Ovary (tissue), 9 donors: ENCODE measurements around the gene CLEC4E. TPM values are rescaled to one million over a fixed set of nuclear protein-coding genes. Genes with fewer than 3 reads are reported as not detected.

Source experiments
- DNase-seq, 5 donors: peaks; one replicate each; pipeline ENCODE4 v3.0.0-alpha.2; 2019 to 2020
- H3K27ac ChIP-seq, 2 donors: fragments of 200-600 bp; one replicate each; pipeline versions ENCODE4 v1.5.1 to v1.8.0; 2019 to 2022
- H3K27me3 ChIP-seq: fragments of 200-600 bp; one replicate; pipeline ENCODE4 v1.8.0; 2022
- H3K36me3 ChIP-seq: fragments of 200-600 bp; sonication (generic); one replicate; pipeline ENCODE4 v1.5.1; 2019
- H3K4me1 ChIP-seq: one replicate; pipeline ENCODE4 v1.8.1; 2013; ENCODE audit warnings: mild to moderate bottlenecking, moderate library complexity; ENCODE audit not compliant: insufficient read depth
- H3K4me3 ChIP-seq: fragments of 200-600 bp; sonication (generic); one replicate; pipeline ENCODE4 v1.5.1; 2017
- H3K9me3 ChIP-seq, 2 donors: fragments of 200-600 bp in 1 of 2; sonication (generic) in 1 of 2; one replicate each; pipeline versions ENCODE4 v1.5.1 to v1.8.1; 2013 to 2019; ENCODE audit warnings: mild to moderate bottlenecking in 1 of 2, moderate library complexity in 1 of 2
- CTCF ChIP-seq, 3 donors: fragments of 450-650 bp in 2 of 3; fragments of 200-600 bp in 1 of 3; IDR thresholded peaks; one replicate each; pipeline versions ENCODE4 v1.5.1 to v1.8.0; 2016 to 2022; ENCODE audit warnings: antibody characterized with exemption in 3 of 3, mild to moderate bottlenecking in 1 of 3
- EP300 ChIP-seq: sonication (generic); formaldehyde crosslinking; IDR thresholded peaks from one replicate; pipeline ENCODE4 v1.6.1; 2017; ENCODE audit warnings: antibody characterized with exemption
- POLR2A ChIP-seq: fragments of 450-650 bp; IDR thresholded peaks from one replicate; pipeline ENCODE4 v1.6.1; 2017; ENCODE audit warnings: antibody characterized with exemption, mild to moderate bottlenecking, moderate library complexity
- WGBS, 3 donors: extraction: QIAGEN DNeasy Blood & Tissue Kit in 1 of 3; methylation state at CpG; one replicate each; pipeline versions ENCODE4 v1.1.5 to v1.1.7; 2013 to 2017; 5-methylcytosine and 5-hydroxymethylcytosine counted together
- intact Hi-C, 4 donors: fragments of 100-400 bp; cut with DNase I; formaldehyde crosslinking; loops; one replicate each; pipeline versions ENCODE4 v1.11.0 to v1.15.1; 2022 to 2023
- polyA plus RNA-seq, 2 donors: library from polyadenylated mRNA; stranded (reverse); fragments of 200-250 nt in 1 of 2; fragments of 350-450 nt in 1 of 2; fragmentation: Illumina TruSeq in 1 of 2; extraction: RNeasy Lipid Tissue Mini Kit (QIAGEN cat#74804) in 1 of 2; gene quantifications; one replicate each; pipeline ENCODE4 v1.2.3, GENCODE V29; 2013 to 2014
- small RNA-seq: library from RNA; depleted of rRNA; stranded (forward); fragments of <200 nt; gene quantifications from one replicate; pipeline ENCODE3, GENCODE V24; 2016
- total RNA-seq, 7 donors: library from RNA; depleted of rRNA in 2 of 7; stranded (reverse); fragments of >200 nt in 2 of 7; fragmentation: NEBNext Ultra II Directional in 3 of 7; extraction: Animal tissue kit (Norgen Biotek cat#: 25700) in 3 of 7; gene quantifications; one replicate each; pipeline versions ENCODE4 v1.1.0 to v1.2.4, GENCODE V29; 2016 to 2023
- donor health status: DM: no; HTN: no; CAD: no; lungs with moderate emphysema.
- donor health status: DM: no; HTN: no; CAD: no.
- donor health status: Bipolar disorder and iron deficiency.
- donor health status: DM: yes; HTN: yes; CAD: no.
- donor health status: DM: no; HTN: no; CAD: no.
- donor health status: DM: yes; HTN: yes; CAD: no.

CLEC4E gene
- total and polyA plus RNA-seq, 9 donors = 0.35 to 2.8 (median 0.97) TPM; not detected in 1

- no peaks in the 10 kb centered on the region for H3K27me3 ChIP-seq
- H3K4me3 ChIP-seq = no peak overlapping the region
- WGBS, 3 donors = 75 to 86% (median 75%) methylated on average over 5 of the region's 5 CpGs
- no peaks in the 10 kb centered on the region for H3K9me3 ChIP-seq
- intact Hi-C loops = no loop called here
- DNase-seq = no peak
- TF ChIP-seq POLR2A = no peak
- TF ChIP-seq CTCF (IDR thresholded peaks at IDR 0.05) = no peak
- no peak for TF ChIP-seq EP300
- no peaks in the 10 kb centered on the region for H3K4me1 ChIP-seq
- no peak overlapping the region for H3K27ac ChIP-seq
- H3K36me3 ChIP-seq = no peaks in the 10 kb centered on the region
Measured at GRCh38 chr12:8491646-8492530, 48.8 kb downstream of the CLEC4E start.

Small RNA genes lying within 50 kb of the gene (small RNA-seq; reads per million reads assigned to genes)
- gene RNU6-275P = not detected

Other genes with a start within 250 kb of the CLEC4E start
- under 1 TPM in 1 of 7 donors, not detected in 6; 0.23 TPM for gene CLEC6A, start 84.9 kb downstream of the CLEC4E start, total RNA-seq
- not detected for gene CLEC6A, start 84.9 kb downstream of the CLEC4E start, polyA plus RNA-seq
- under 1 TPM in 2 of 7 donors, not detected in 5; 0.15 to 0.35 TPM for gene CLEC4D, start 27.4 kb downstream of the CLEC4E start, total RNA-seq
- under 1 TPM in 1 of 2 donors, not detected in 1; 0.05 TPM for gene CLEC4D, start 27.4 kb downstream of the CLEC4E start, polyA plus RNA-seq
- not detected for gene AICDA, start 72.0 kb upstream of the CLEC4E start, total RNA-seq
- gene AICDA, start 72.0 kb upstream of the CLEC4E start, polyA plus RNA-seq = not detected
- gene MFAP5, start 121.9 kb upstream of the CLEC4E start, total RNA-seq = 1 to 10 TPM in 2 of 7 donors, under 1 TPM in 3, not detected in 2; 0.35 to 7.5 (median 0.72) TPM
- 100 to 1,000 TPM in 1 of 2 donors, under 1 TPM in 1; 0.46 to 106 TPM for gene MFAP5, start 121.9 kb upstream of the CLEC4E start, polyA plus RNA-seq
- gene RIMKLB, start 157.1 kb upstream of the CLEC4E start, total RNA-seq = 100 to 1,000 TPM in 1 of 7 donors, 10 to 100 TPM in 6; 32.3 to 118 (median 42.6) TPM
- gene RIMKLB, start 157.1 kb upstream of the CLEC4E start, polyA plus RNA-seq = 10 to 100 TPM; 36.0 to 50.9 TPM